Superior temporal gyrus (tissue), 1 donor: Measurements from ENCODE around the gene SETBP1.
A peak's percentile ranks its signal among the peaks of the same experiment; 100 is the strongest.

Experiments
- DNase-seq: peaks from one replicate; pipeline ENCODE4 v3.0.0-alpha.2; 2016; ENCODE audit errors: extremely low spot score

The SETBP1 gene

DNA sequence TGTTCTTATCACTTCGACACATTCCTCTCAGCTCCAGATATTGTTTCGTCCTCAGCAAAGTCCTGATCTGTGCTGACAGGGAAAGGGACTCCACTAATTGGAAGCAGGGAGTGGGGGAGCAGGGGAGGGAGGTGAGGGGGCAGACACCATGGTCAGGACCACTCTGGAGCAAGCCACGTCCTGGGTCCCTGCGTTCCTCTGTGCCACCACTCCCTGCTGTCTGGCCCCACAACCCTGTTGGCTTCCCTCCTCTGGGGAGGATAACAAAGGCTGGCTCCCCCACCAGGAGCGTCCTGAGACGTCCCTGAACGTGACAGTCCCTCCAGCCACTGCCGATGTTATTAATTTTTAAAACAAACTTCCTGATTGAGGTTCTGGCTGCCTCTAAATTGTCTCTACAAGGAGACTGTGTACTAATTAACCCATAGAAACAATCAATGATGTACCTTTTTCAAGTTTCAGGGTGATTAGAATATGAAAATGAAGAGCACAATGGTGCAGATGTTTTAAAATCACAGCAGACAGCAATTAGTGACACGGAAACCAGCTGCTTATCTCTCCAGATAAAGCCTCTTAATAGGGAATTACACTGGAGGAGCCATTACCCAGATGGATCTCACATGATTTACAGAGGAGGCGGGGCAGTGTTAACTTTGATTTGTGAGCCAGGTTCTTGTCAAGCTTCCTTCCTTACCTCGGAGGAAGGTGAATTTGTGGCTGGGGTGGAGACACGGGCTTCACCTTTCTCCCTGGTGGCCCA, 257.5 kb downstream of the SETBP1 start:
- DNase-seq, result no peak

DNA sequence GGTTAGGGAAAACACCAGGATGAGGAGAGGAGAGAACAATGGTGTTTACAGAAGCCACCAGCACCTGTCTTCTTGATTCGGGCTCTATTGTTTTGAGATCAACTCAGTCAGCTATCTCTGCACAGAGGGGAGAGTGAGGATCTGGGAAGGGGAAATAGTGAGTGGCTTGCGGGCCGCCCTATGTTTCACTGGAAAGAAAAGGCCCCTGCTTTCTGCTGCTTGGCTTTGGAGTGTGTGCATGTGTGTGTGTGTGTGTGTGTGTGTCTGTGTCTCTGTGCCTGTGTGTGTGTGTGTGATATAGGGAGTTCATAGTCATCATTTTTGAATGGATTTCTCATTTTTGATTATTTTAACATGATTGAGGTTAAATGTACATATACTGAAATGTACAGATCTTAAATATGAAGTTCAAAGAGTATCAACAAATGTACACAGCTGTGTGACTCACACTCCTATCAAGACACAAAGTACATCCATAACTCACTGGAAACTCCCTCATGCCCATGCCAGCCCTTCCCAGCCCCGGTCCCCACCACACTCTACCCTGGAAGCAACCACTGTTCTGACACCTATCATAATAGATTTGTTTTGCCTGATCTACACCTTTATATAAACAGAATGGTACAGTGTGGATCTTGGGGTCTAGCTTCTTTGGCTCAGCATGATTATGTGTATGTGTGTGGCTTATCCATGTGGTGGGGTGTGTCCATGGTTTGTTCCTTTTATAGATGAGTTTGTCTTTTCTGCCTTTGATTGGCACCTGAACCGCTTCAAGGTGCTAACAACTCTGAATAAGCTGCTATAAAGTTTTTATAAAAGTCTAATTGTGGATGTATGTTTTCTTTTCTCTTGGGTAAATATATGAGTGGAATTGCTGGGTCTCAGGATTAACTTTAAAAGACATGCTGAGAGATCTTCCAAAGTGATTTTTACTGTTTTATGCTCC, 258.3 kb downstream of the SETBP1 start:
- DNase-seq, result no peak

DNA sequence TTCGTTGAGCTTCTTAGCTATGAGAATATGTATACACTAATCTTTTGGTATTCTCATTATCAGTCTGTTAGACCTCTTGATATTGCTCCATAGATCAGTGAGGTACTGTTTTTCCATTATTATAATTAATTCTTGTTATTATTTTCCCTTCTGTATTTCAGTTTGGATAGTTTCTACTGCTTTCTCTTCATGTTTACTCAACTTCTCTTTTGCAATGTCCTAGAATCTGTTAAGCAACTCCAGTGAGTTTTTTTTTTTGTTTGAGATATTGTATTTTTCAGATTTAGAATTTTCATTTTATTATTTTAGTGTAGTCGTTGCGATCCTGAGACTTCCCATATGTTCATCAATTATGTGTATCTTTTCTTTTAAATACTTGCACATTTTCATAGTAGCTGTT, 260.8 kb downstream of the SETBP1 start:
- no peak for DNase-seq

DNA sequence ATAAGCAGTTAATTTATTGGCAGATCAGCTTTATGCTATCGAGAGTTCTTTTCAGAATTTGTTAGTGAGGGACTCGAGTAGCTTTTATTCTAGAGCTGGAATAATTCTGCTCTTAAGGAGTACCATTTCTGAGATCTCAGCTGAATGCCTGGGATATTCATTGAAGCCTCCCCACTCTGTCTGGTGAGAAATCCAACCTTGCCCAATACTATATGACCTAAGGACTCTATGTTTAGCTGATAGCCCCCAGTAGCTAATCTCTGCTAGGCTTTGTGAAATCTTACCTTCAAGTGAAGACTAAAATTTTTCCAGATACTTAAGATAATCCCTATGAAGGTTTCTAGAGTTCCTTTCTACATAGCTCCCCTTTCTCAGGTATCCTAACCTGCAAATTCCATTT, 261.4 kb downstream of the SETBP1 start:
- DNase-seq, result no peak

DNA sequence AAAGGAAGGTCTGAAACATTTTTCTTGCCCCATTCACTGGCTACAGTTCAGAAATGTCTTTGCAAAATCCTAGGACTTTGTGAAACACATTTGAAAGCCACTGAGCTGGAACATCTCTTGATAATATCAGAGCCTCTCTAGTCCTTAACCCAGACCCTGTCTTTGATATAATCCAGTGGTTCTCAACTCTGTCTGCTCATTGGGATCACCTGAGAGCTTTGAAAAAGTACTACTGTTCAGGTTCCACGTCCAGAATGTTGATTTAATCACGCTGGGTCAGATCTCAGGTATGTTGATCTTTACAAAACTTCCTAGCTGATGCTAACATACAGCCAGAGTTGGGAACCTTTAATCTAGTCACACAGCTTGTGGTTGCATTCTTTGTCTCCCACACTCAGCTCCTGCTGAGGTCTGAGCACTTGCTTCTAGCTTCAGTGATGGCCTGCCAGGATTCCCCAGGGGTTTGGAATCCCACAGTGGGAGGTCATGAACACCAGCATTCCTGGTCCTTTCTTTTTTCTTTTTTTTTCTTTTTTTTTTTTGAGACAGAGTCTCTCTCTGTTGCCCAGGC, 262.7 kb downstream of the SETBP1 start:
- DNase-seq, result no peak

DNA sequence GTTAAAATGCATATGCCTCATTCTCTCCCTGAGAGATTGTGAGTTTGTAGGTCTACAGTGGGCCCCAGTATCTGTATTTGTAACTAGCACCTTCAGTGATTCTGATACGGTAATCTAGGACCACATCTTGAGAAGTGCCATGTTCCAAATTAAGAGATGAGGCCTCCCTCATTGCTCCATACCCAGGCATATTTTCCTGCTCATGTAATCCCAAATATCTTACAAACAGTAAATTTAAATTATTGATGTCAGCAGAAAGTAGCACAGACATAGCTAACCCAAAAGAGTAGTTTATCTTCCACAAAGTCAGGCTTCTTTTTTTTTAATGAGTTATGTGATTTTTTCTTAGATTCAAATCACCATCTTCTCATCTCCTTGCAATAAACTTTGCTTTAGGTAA, 263.8 kb downstream of the SETBP1 start:
- DNase-seq, result no peak

DNA sequence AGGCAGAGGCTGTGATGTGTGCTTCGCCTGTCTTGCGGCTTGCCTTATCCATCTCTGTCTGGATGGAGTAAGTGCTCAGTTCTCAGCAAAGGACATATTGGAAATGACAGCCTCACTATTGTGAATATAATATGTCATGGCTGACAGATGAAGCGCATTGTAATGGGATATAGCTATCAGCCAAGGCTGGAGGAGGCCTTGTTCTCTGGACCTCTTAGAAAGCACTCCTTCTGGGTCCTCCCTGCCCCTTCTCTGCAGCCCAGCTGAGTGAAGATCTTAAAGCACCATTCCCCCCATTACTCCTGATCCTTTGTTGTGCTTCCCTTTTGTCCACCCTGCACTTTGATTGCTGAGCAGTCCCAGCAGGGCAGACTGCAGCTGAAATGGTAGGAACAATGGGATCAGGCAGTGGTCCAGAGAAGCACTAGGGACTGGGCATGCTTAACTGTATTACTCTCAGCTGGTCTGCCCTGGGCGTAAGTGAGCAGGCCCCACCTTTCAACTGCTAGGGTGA, 265.3 kb downstream of the SETBP1 start:
- DNase-seq, result no peak

DNA sequence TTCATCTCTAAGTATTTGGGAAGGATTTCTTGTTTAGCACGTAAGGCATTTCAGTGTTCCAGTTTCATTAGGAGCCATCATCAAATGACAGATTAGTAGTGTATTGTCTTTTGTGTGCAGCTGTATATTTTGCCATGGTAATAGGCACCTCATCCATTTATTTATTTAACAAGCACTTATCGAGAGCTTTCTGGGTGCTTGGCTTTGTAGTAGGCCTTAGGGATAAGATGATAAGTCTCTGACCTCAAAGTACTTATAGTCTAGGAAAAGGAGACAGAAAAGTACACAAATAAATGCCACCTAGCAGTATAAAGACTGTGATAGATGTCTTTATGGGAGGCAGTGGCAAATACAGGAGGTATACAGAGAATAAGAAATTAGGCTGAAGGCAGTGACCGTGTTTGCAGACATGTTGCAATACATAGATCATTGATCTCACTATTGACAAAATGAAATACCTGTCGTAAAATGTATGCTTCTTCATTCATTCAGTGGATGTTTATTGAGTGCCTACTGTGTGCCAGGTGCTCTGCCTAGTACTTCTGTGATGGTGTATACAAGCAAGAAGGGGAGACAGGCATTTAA, 265.9 kb downstream of the SETBP1 start:
- no peak for DNase-seq

DNA sequence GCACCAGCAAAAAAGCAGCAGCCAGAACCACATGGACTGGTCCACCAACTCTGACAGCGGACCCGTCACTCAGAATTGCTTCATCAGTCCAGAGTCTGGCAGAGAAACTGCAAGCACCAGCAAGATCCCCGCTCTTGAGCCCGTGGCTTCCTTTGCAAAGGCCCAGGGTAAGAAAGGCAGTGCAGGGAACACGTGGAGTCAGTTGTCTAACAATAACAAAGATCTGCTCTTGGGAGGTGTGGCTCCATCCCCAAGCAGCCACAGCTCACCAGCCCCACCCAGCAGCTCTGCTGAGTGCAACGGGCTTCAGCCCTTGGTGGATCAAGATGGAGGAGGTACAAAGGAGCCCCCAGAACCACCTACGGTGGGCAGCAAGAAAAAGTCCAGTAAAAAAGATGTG, 269.3 kb downstream of the SETBP1 start:
- no peak for DNase-seq

DNA sequence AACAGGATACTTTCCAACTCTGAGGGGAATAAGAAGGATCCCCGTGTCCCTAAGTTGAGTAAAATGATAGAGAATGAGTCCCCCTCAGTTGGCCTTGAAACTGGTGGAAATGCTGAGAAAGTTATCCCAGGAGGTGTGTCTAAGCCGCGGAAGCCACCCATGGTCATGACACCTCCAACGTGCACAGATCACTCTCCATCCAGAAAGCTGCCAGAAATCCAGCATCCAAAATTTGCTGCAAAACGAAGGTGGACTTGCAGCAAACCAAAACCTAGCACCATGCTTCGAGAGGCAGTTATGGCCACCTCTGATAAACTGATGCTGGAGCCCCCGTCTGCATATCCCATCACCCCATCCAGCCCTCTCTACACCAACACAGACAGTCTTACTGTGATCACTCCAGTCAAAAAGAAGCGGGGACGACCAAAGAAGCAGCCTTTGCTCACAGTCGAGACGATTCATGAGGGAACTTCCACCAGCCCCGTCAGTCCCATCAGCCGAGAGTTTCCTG, 270.1 kb downstream of the SETBP1 start:
- DNase-seq, result no peak

DNA sequence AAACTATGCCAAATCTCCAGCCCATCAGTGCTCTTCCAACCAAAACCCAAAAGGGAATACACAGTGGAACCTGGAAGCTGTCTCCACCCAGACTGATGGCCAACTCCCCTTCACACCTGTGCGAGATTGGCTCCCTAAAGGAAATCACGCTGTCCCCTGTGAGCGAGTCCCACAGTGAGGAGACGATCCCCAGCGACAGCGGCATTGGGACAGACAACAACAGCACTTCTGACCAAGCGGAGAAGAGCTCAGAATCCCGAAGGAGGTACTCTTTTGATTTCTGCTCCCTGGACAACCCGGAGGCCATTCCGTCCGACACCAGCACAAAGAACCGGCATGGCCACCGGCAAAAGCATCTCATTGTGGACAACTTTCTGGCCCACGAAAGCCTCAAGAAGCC, 271.1 kb downstream of the SETBP1 start:
- DNase-seq, result no peak

DNA sequence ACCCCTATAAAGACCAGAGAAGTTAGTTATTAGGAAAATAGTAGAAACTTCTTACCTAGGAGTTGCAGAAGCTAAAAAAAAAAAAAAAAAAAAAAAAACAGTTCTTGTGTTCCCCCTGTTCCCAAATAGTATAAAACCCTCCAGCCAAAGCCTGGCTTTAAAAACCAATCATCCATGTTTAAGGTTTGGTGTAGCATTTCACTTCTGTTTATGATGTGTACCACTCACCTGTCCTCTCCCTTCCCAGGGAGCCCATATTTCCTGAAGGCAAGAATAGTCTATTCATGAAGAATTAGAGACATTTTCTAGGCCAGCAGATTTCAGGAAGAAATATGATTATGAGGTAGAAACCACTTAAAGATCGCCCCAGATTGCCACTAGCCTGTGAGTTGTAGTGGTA, 273.6 kb downstream of the SETBP1 start:
- DNase-seq, result no peak

DNA sequence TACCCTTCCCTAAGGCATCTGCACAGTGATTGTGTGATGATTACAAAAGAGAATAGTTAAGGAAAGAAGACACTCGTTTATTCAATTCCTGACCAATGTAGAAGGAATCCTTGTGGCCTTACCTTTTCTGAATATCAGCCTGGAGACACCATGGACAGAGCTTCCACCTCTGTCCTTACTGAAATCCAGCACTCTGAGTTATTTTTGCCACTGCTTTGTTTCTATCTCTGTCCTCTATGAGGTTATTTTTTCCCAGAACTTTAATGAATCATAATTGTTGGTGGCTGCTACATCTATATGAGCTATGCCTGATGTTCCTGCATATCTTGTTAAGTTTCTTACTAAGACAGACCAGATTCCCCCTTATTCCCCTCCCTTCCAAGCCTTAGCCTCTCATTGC, 275.1 kb downstream of the SETBP1 start:
- peak; percentile 43 for DNase-seq

DNA sequence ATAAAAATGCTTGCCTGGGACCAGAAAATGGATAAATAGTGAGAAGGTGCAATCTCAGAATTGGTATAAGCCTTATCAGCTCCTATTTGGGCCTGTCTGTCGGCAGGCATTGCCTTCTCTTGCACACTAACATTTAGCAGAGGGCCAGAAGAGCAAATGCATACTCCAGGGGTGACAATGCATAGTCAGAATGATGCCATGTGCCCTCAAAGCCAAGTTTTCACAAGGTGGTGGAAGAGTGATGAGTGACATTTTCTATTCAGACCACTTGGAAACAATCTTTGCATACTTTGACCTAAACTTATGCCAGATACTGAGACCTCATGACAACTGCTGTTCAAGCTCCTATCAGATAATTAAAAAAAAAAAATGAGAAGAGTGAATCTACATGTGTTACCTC, 276.3 kb downstream of the SETBP1 start:
- no peak for DNase-seq

DNA sequence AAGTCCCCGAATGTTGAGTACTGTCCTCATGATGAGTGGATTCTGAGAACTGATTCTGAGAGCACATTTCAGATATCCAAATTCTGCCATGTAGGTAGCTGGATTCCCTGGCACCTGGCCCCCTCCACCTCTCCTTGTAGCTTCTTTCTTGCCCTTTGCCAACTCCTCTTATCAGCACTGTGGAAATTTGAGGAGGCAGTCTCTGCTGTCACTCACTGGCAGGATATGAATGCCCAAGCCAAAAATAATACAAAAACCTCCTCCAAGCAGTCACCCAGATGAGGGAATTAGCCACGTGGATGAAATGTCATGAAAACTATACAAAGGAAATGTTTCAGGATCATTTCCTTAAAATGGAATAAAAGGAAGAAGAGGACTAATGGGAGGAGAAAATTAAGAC, 276.8 kb downstream of the SETBP1 start:
- DNase-seq, result no peak

DNA sequence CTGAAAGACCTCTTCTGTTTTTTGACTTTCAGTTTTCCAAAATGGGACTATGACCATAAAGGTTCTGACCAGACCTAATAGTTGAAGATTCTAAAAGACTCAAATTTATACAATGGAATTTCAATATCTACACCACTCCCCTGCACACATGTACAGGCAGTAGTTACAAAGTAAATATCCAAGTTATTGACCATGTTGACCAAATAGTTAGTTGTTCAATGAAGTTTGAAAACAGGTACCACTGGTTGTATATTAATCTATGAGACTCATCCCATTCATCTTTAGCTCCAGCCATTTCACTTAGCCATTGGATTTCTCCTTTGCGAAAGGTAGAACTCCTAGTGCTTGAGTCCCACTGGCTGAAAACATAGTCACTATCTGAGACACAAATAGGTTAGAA, 277.4 kb downstream of the SETBP1 start:
- no peak for DNase-seq

DNA sequence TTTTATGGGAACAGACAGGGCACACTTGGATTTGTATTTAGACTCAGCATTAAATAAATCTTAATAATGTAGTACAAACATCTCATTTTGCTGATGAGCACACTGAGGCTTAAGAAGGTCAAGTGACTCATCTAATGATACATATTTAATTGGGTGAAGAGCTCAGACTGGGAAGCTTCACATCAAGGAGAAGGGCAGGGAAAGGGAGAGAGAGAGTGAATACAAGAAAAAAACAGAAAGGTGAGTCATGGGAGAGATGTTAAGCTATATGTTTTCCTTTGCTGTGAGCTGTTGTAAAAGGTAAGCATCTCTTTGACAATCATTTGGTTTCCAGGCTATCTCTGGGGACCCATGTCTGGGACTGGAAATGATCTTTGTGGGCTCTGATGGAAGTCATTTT, 277.8 kb downstream of the SETBP1 start:
- no peak for DNase-seq

DNA sequence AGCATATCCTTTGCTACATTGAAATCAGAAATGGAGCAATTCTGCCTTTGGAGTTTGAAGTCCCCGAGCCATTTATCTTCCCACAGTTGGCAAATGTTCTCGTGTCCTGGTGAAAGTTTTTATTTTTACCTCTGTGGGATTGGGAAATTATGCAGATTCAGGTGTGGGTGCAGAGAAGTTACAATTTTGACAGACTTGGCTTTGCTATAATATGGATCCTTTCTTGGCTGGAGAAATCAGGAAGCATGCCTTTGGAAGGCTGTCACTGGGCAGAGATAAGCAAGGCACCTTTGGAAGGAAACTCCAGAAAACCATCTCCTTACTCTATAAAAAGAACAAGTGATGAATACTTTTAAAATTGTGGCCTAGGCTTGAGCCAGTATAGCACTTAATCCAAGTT, 278.3 kb downstream of the SETBP1 start:
- no peak for DNase-seq

DNA sequence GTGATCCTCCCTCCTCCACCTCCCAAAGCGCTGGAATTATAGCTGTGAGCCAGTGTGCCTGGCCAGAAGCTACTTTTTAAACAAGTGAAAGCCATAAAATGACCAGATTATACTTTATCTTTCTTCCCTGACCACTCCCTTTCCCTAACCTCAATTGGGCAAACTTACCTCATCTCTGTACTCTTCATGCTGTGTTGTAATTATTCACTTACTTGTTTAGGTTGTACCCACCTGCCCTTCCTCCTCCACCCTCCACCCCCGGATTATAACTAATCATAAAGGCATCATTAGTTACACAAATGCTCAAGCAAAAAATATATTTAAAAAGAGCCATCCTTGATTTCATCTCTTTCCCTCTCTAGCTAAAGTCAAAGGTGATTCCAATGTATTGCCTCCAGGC, 279.9 kb downstream of the SETBP1 start:
- no peak for DNase-seq

DNA sequence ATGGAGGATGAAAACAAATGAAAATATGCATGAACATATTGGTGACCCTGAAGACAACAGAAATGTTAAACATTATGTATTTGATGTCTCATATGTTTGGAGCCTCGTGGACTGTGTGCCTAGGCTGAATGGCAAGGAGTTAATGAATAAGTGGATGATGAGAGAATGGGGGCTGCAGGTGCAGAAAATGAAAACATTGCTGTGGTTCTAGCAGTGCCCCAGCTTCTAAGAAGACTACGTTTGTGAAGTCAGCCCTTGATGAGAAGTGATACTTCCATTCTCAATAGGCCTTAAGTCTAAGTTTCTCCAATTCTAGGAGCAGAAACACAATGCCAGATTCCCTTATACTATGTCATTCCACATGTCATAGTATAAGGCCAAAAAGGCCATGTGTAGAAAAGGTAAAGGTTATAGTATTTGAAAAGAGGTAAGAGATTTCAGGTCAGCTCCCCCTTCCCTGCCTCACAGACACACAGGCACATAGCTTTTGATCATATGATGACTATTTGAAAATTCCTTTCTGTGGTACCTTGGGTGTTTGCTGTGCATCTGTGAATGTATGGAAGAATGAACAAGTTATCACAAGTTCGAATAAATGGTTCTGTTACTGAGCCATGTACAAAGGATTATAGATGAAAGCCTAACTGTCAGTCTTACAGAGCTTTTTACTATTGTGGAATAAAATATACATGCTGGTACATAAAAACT, 280.8 kb downstream of the SETBP1 start:
- DNase-seq, result no peak

DNA sequence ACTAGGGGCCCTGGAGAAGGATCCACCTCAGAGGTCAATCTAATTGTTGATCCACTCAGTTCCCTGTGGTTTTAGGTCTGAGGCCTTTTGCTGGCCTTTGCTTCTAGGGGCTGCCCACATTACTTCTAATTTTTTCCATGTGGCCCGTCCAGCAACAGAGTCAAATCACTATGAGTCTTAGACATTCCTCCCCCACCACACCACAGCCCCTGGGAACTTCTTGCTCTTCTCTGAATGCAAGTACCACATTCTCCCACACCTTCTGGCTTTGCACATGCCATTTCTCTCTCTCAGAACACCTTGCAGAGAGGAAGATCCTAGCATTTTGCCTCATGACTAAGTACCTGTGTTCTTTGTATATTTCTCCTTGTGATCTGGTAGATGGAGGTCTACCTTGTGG, 286.9 kb downstream of the SETBP1 start:
- no peak for DNase-seq
